ENCODE data around the gene IL6ST.

Gene IL6ST

DNA sequence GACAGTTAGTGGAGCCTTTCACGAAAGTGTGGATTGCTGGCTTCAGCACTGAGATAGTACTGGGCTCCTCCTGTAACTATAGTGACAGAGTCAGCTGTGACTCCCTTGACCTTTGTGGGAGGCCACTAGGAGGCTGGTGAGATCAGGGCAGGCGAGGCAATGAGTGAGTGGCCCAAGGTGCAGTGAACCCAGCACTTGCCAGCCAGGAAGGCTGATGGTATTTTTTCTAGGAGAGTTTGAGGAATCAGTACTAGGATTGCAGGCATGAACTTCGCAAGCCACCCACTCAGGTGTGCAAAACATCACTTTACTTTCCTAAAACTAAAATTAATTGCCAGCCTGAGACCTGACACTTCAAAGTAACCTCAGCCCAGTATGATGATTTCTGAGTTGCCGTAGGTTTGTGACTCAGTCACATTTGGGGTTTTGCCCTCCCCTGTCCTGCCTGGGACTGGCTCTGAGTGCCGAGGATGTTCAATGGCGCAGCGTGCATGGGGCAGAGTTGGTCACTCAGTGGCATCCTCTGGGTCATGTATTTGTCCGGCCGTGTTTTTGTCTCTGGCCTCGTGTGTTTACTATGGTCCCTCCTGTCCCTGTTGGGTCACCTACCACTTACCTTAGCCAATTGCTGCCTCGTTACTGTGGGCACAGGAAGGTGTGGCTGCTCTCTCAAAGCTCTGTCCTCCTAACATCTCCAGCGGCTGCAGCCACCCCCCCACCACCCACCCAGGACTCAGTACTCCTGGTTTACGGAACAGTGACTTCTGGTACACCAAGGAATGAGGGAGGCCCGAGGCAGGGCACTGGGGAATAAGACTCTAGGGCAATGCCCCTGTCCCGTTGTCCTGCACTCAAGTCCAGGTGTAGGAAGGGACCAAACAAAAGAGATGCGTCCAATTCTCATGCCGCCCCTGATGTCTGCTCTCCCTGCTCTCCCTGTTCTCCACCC lies 76.4 kb downstream of the IL6ST start:
- DNase-seq: peak; percentile 44

GRCh38 chr5:55917402-55918086 lies 77.2 kb downstream of the IL6ST start:
- no peak for DNase-seq

DNA sequence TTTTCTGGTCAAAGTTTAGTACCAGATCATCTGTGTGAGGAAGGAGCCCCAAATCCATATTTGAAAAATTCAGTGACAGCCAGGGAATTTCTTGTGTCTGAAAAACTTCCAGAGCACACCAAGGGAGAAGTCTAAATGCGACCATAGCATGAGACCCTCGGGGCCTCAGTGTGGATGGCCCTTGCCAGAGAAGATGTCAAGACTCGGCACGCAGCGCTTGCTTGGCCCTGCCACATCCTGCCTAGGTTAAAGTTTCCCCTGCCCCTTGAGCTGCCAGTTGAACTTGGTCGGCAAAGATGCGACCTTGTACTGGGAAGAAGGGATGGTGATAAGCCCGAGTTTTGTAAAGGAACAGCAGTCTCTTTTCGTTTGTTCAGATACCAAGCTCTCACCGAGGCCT lies 77.8 kb downstream of the IL6ST start:
- DNase-seq: no peak

GRCh38 chr5:55915783-55916182 lies 79.0 kb downstream of the IL6ST start:
- no peak for DNase-seq

- DNase-seq: no peak
Measured at GRCh38 chr5:55914971-55915370, 79.8 kb downstream of the IL6ST start.

GRCh38 chr5:55913466-55914413 lies 81.0 kb downstream of the IL6ST start:
- DNase-seq: no peak

GRCh38 chr5:55911784-55912653 lies 82.7 kb downstream of the IL6ST start:
- DNase-seq: no peak

GRCh38 chr5:55908804-55909203 lies 86.0 kb downstream of the IL6ST start:
- no peak for DNase-seq

GRCh38 chr5:55907927-55908326 lies 86.8 kb downstream of the IL6ST start:
- DNase-seq: no peak

GRCh38 chr5:55905251-55905650 lies 89.5 kb downstream of the IL6ST start:
- DNase-seq: no peak

DNA sequence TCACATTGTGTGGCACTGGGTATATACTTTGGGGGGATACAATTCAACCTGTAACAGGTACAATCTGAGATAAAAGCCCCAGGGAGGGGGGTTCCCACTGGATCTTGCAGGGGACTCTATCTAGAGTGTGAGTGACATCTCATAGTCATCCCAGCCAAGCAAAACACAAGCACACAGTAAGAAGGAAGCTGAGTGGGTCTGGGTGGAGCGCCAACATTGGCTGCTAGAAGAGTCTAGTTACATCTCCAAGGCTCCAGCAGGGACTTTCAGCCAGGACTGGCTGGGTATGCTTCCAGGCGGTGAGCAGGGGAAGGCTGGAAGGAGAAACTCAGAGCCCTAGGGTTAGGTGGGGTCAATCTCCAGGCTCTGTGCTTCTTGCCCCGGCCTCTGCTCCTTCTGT lies 90.6 kb downstream of the IL6ST start:
- DNase-seq: peak; percentile 33

DNA sequence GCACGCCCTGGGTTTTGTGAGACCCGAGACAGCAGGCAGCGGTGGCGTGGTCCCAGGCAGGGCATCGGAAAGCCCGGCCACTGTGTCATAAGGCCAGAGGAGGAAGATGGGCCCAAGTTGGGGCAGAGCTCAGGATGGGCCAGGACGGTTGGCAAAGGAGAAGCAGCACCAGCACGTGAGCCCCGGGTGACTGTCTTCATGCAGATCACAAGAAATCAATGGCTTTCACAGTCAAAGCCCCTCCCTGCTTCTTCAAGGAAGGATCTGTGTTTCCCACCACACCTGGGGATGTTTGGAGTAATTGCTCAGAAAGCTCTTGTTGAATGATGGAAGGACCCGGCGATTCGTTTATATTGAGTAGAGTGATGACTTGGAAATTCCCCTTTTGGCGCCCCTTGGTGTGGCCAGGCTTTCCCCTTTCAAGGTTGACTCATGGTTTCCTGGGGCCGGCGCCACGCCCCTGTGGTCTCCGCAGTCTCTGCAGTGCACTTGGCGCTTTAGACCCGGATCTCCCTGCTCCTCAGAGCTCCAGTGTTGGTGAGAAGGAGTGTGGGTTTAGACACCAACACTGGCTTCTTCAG lies 91.6 kb downstream of the IL6ST start:
- peak; percentile 89 for DNase-seq

GRCh38 chr5:55902696-55903095 lies 92.1 kb downstream of the IL6ST start:
- no peak for DNase-seq

DNA sequence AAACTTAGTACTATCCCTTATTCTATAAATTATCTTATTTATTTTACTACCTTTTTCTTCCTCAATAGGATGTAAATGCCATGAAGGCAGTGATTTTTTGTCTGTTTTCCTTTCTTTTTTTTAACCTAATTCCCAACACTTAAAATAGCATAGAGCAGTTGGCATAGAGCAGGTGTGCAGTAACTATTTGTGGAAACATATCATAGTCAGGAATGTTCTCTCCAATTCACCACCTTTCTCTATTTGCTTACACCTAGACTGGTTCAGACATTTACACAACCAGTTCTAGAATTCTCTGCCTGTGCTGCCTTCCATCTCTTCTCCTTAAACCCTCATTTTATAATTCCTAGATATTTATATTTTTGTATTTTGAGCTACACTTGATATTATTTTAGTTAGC lies 94.0 kb downstream of the IL6ST start:
- DNase-seq: no peak

DNA sequence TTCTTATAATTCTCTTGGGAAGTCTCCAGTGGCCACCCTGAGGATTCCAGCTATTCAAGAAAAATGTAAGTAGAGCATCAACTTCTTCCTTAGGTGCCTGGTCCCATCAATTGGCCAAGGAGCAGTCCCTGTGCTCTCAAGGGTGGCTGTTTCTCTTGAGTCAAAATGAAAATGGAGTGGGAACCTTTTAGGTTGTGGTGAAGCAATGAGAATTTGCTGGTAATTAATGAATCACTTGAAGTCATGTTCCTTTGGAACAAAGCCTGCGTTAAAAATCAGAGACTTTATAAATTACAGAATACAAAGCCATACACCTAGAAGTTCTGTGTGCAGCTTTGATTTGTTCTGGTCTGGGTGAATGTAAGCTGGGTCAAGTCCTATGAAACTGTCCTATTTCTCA lies 94.7 kb downstream of the IL6ST start:
- DNase-seq: no peak

DNA sequence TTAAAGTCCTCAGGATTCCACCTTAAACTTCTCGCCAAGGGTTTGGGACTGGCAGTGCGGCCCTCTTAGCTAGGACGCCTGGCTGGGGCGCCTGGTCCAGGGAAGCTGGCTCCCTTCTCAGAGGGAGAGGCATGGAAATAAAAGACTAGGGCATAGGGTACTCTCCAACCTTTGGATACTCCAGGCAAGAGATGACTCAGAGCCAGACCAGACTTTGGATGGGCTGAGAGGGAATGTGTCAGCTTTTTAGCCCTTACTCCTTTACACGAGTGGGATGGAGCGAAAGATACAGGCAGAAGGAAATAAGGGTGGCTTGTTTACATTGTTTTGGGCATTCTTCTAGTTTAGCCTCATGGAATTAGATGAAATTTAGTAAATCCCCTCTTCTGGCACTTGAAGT lies 95.4 kb downstream of the IL6ST start:
- DNase-seq: no peak

- peak; percentile 13 for DNase-seq
Measured at GRCh38 chr5:55897905-55898304, 96.9 kb downstream of the IL6ST start.

GRCh38 chr5:55897206-55897894 lies 97.4 kb downstream of the IL6ST start:
- DNase-seq: no peak

GRCh38 chr5:55896663-55897062 lies 98.1 kb downstream of the IL6ST start:
- no peak for DNase-seq

DNA sequence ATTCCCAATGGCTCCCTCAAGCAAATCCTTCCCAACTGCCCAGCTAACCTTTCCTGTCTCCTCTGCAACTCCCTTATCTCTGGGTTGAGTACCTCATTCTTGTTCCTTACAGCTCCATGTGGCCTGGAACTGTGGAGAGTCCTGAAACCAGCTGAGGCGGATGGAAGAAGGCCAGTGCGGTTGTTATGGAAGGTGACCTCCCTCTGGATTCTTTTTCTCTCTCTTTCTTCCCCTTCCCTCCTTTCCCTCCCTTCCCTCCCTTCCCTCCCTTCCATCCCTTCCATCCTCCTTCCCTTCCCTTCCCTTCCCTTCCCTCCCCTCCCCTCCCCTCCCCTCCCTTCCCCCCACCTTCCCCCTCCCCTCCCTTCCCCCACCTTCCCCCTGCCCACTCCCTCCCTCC lies 98.5 kb downstream of the IL6ST start:
- no peak for DNase-seq

GRCh38 chr5:55895346-55895745 lies 99.4 kb downstream of the IL6ST start:
- DNase-seq: no peak

Data from inflammatory macrophage treated with lipopolysaccharide for 4 hours (primary cell).